HEK293T (cell line): ENCODE data around the gene LARP4B.

Experiments
- CTBP1 ChIP-seq: fragments of 450-650 bp; IDR thresholded peaks from 2 replicates; pipeline ENCODE4 v1.6.1; 2016; ENCODE audit warnings: borderline replicate concordance
- ELF4 ChIP-seq: fragments of 450-650 bp; IDR thresholded peaks from 2 replicates; pipeline ENCODE4 v1.6.1; 2017; ENCODE audit warnings: antibody characterized with exemption
- NFRKB ChIP-seq: fragments of 450-650 bp; IDR thresholded peaks from 2 replicates; pipeline ENCODE4 v1.6.1; 2016; ENCODE audit warnings: mild to moderate bottlenecking, moderate library complexity
- SP1 ChIP-seq: fragments of 450-650 bp; IDR thresholded peaks from 2 replicates; pipeline ENCODE4 v1.6.1; 2017

DNA sequence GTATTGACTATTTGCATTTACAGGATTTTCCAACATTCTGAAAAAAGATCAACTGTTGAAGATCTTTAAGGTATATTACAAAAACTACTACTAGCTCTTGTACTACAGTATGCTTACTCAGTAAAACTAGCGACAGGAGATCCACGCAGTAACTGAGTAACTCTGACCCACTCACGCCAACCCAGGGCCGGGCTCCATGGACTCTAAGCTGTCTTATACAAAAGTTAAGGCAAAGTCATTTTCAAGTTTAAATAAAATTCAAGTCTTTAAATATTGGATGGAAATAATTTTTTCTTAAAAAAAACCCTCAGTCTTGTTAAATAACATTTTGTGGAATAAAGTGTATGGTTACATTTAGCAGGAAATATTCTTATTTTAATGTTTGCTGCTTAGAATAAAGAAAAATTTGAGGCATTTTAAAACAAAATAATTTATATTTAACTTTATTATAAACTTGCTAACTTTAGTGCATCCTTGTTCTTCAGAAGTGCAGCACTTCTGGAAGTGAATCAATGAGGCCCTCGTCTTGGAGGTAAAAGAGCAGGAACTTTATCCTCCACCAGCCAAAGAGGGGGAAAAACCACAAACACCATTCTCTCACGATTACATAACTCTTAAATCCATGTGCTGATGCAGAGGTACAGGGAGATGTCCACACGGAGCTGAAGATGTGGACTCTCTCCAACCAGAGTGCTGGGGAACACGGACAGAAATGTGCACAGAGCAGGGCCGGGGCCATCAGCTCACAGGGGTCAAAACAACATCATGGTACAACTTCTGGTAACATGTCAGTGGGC is 119.9 kb downstream of the LARP4B start:
- TF ChIP-seq ELF4 (no peak), SP1 (no peak), CTBP1 (no peak), NFRKB (no peak)
